C4-2B (cell line): ENCODE results near the gene CPSF7.

ENCODE experiments used
- CTCF ChIP-seq: fragments of 450-650 bp; conservative IDR thresholded peaks from 2 replicates; pipeline ENCODE4 v1.5.1; 2017; ENCODE audit warnings: mild to moderate bottlenecking
- ZFX ChIP-seq: fragments of 450-650 bp; IDR thresholded peaks from 2 replicates; pipeline ENCODE4 v1.6.1; 2017

GRCh38 chr11:61425367-61426131, 4.2 kb downstream of the CPSF7 start:
- no peak for TF ChIP-seq CTCF
- no peak for TF ChIP-seq ZFX
